GM12878 (cell line): Measurements from ENCODE around the gene ZDHHC22. TPM values are rescaled to one million over a fixed set of nuclear protein-coding genes. Genes with fewer than 3 reads are reported as not detected.

Source experiments
- ATAC-seq: fragments of 200-7000 bp; cut with Tn5 transposase; 3 replicates; pipeline ENCODE4 v1.9.1; 2020; ENCODE audit warnings: mild to moderate bottlenecking, moderate library complexity
- BruUV-seq: library from RNA; stranded (reverse); fragments of 400-500 nt; replicated peaks from 2 replicates; lab custom pipeline; 2021; lab: Mats Ljungman, UMichigan
- CTCF ChIA-PET: fragments of 300-600 bp; sonication (Branson Sonifier 250); formaldehyde crosslinking; extraction: SDS; loops from one replicate; lab custom pipeline; 2021; ENCODE audit warnings: inconsistent platforms; lab: Yijun Ruan, JAX
- POLR2A ChIA-PET: fragments of 350-600 bp; formaldehyde crosslinking; extraction: SDS; loops from one replicate; lab custom pipeline; 2021; ENCODE audit warnings: inconsistent platforms; lab: Charles Lee
- RAD21 ChIA-PET: fragments of 300-600 bp; sonication (Branson Sonifier 250); formaldehyde crosslinking; loops from one replicate; lab custom pipeline; 2023; ENCODE audit warnings: antibody characterized with exemption; ENCODE audit not compliant: unreplicated experiment; lab: Charles Lee
- SMC1A ChIA-PET: fragments of 300-600 bp; sonication (Branson Sonifier 250); formaldehyde crosslinking; loops from one replicate; lab custom pipeline; 2023; ENCODE audit not compliant: unreplicated experiment, uncharacterized antibody; lab: Charles Lee
- DNase-seq: peaks from one replicate; pipeline ENCODE4 v3.0.0-alpha.2; 2011; ENCODE audit warnings: low read depth, low spot score
- FAIRE-seq: peaks from 3 replicates; lab custom pipeline; 2011; peaks lifted over from hg19 to GRCh38; lab: Jason Lieb, UNC
- H2AFZ ChIP-seq: 2 replicates; pipeline ENCODE4 v1.6.0; 2011; ENCODE audit warnings: low read depth, low read length, control low read depth; ENCODE audit not compliant: control insufficient read depth
- H3K27ac ChIP-seq: 2 replicates; pipeline ENCODE4 v1.5.1; 2011; ENCODE audit warnings: control low read depth; ENCODE audit not compliant: control insufficient read depth, insufficient read depth
- H3K27me3 ChIP-seq, 2 experiments: replicated peaks in 1 of 2; 2 replicates each; pipeline versions ENCODE4 v1.6.0 to v1.6.1; 2011; ENCODE audit warnings: low read length in 1 of 2; ENCODE audit not compliant: control insufficient read depth in 2 of 2, insufficient read depth in 2 of 2
- H3K36me3 ChIP-seq, 2 experiments: 2 replicates each; pipeline ENCODE4 v1.5.1; 2011; ENCODE audit warnings: low read length in 1 of 2; ENCODE audit not compliant: control insufficient read depth in 2 of 2, insufficient read depth in 2 of 2
- H3K4me1 ChIP-seq: 2 replicates; pipeline ENCODE4 v1.6.1; 2011; ENCODE audit warnings: mild to moderate bottlenecking, low read length, moderate library complexity, mixed read lengths; ENCODE audit not compliant: control insufficient read depth, insufficient read depth
- H3K4me2 ChIP-seq: 2 replicates; pipeline ENCODE4 v1.6.0; 2011; ENCODE audit warnings: control low read depth; ENCODE audit not compliant: control insufficient read depth, insufficient read depth
- H3K4me3 ChIP-seq: fragments of 200-600 bp; sonication (generic); 2 replicates; pipeline ENCODE4 v1.5.1; 2016
- H3K79me2 ChIP-seq: 2 replicates; pipeline ENCODE4 v1.6.0; 2011; ENCODE audit warnings: low read length; ENCODE audit not compliant: control insufficient read depth, insufficient read depth
- H3K9ac ChIP-seq: 2 replicates; pipeline ENCODE4 v1.8.0; 2011; ENCODE audit warnings: low read length, control low read depth, mixed read lengths; ENCODE audit not compliant: control insufficient read depth, insufficient read depth
- H3K9me3 ChIP-seq: replicated peaks from 3 replicates; pipeline ENCODE4 v1.5.1; 2011; ENCODE audit warnings: mild to moderate bottlenecking, low read length; ENCODE audit not compliant: control insufficient read depth, insufficient read depth
- H4K20me1 ChIP-seq: 2 replicates; pipeline ENCODE4 v1.6.0; 2011; ENCODE audit not compliant: control insufficient read depth, insufficient read depth
- BHLHE40 ChIP-seq, 2 experiments: fragments of 450-650 bp in 1 of 2; IDR thresholded peaks; 2 replicates each; pipeline ENCODE4 v1.6.1; 2011 to 2017; ENCODE audit warnings: low read depth in 2 of 2, borderline replicate concordance in 1 of 2, improper control_type of control experiment in 1 of 2, low read length in 1 of 2, mild to moderate bottlenecking in 1 of 2
- CHD1 ChIP-seq: IDR thresholded peaks from 2 replicates; pipeline ENCODE4 v1.6.1; 2012; ENCODE audit warnings: low read depth, low read length, improper control_type of control experiment
- CREB1 ChIP-seq: IDR thresholded peaks from 2 replicates; pipeline ENCODE4 v1.6.1; 2012; ENCODE audit warnings: low read depth, mild to moderate bottlenecking, inconsistent platforms
- ETV6 ChIP-seq, 2 experiments: fragments of 450-650 bp in 1 of 2; IDR thresholded peaks in 1 of 2; conservative IDR thresholded peaks in 1 of 2; 2 replicates each; pipeline ENCODE4 v1.6.1; 2014; ENCODE audit warnings: antibody characterized with exemption in 1 of 2, borderline replicate concordance in 1 of 2, low read depth in 1 of 2, mild to moderate bottlenecking in 1 of 2, moderate library complexity in 1 of 2
- HDAC6 ChIP-seq: fragments of 200-600 bp; sonication (generic); IDR thresholded peaks from one replicate; pipeline ENCODE4 v1.8.0; 2017; ENCODE audit warnings: antibody characterized with exemption; ENCODE audit not compliant: unreplicated experiment
- IKZF1 ChIP-seq: fragments of 450-650 bp; conservative IDR thresholded peaks from 2 replicates; pipeline ENCODE4 v1.6.1; 2017; ENCODE audit warnings: antibody characterized with exemption, mild to moderate bottlenecking
- NR2C2 ChIP-seq: IDR thresholded peaks from 2 replicates; pipeline ENCODE4 v1.6.1; 2011; ENCODE audit warnings: borderline replicate concordance, low read depth; ENCODE audit not compliant: control insufficient read depth, insufficient read length
- PML ChIP-seq: IDR thresholded peaks from 2 replicates; pipeline ENCODE4 v1.6.1; 2012; ENCODE audit warnings: low read length, inconsistent platforms
- RAD21 ChIP-seq: IDR thresholded peaks from 2 replicates; pipeline ENCODE4 v1.6.1; 2011; ENCODE audit warnings: mild to moderate bottlenecking, low read depth, low read length, moderate library complexity; ENCODE audit not compliant: insufficient read depth
- SMAD1 ChIP-seq: fragments of 450-650 bp; IDR thresholded peaks from 2 replicates; pipeline ENCODE4 v1.6.1; 2018; ENCODE audit warnings: mild to moderate bottlenecking, low read depth; ENCODE audit not compliant: partially characterized antibody
- SREBF2 ChIP-seq: IDR thresholded peaks from 2 replicates; pipeline ENCODE4 v1.6.1; 2012; ENCODE audit warnings: mild to moderate bottlenecking, low read length
- SRF ChIP-seq, 2 experiments: IDR thresholded peaks; 2 replicates each; pipeline ENCODE4 v1.6.1; 2011; ENCODE audit warnings: low read depth in 2 of 2, low read length in 2 of 2, mild to moderate bottlenecking in 1 of 2, moderate library complexity in 1 of 2
- USF2 ChIP-seq: IDR thresholded peaks from 2 replicates; pipeline ENCODE4 v1.6.1; 2011; ENCODE audit warnings: low read depth, low read length, improper control_type of control experiment, borderline replicate concordance
- ZBTB40 ChIP-seq: fragments of 450-650 bp; IDR thresholded peaks from 2 replicates; pipeline ENCODE4 v1.6.1; 2016; ENCODE audit warnings: mild to moderate bottlenecking, moderate library complexity, borderline replicate concordance
- ZNF622 ChIP-seq: fragments of 450-650 bp; IDR thresholded peaks from 2 replicates; pipeline ENCODE4 v1.6.1; 2017; ENCODE audit warnings: mild to moderate bottlenecking, inconsistent platforms
- WGBS: methylation state at CpG from one replicate; pipeline ENCODE4 v1.1.6; 2016; ENCODE audit warnings: low lambda C conversion rate; ENCODE audit not compliant: insufficient replicate concordance, insufficient coverage; ENCODE audit errors: missing lambda C conversion rate; 5-methylcytosine and 5-hydroxymethylcytosine counted together
- in situ Hi-C: fragments of 300-500 bp; cut with MboI; formaldehyde crosslinking; loops from 9 replicates; pipeline ENCODE4 v1.14.3; 2018; ENCODE audit warnings: mixed read lengths
- intact Hi-C: fragments of 100-400 bp; cut with micrococcal nuclease; formaldehyde crosslinking; loops from one replicate; pipeline ENCODE4 v1.14.2; 2022; ENCODE audit not compliant: unreplicated experiment
- polyA plus RNA-seq, 11 experiments: library from polyadenylated mRNA; depleted of rRNA in 4 of 11; unstranded in 6 of 11; stranded (reverse) in 5 of 11; fragments of >200 nt; fragmentation: Nextera tagmentation in 4 of 11; fragmentation: Illumina TruSeq in 1 of 11; extraction: Ambion mirVana in 4 of 11; extraction: Trizol in 1 of 11; gene quantifications; 1 replicate in 1 of 11; 2 replicates in 10 of 11; pipeline versions ENCODE4 v1.2.1 to v1.2.3, GENCODE V29; 2011 to 2016; ENCODE audit warnings: inconsistent platforms in 2 of 11, missing spikeins in 2 of 11, low read depth in 1 of 11
- total RNA-seq, 4 experiments: library from RNA; depleted of rRNA in 3 of 4; stranded (reverse); fragments of >200 nt in 3 of 4; fragmentation: Illumina TruSeq in 1 of 4; extraction: Trizol in 1 of 4; gene quantifications; 2 replicates each; pipeline versions ENCODE4 v1.2.1 to v1.2.3, GENCODE V29; 2013 to 2021
- TF ChIP-seq, protein P1 (sequence below): IDR thresholded peaks from 2 replicates; pipeline ENCODE4 v1.6.1; 2011; ENCODE audit warnings: mild to moderate bottlenecking, low read depth, low read length, moderate library complexity; ENCODE audit not compliant: insufficient replicate concordance
- TF ChIP-seq, protein P2 (sequence below): fragments of 450-650 bp; IDR thresholded peaks from 2 replicates; pipeline ENCODE4 v1.6.1; 2014; ENCODE audit warnings: mild to moderate bottlenecking

ZDHHC22 gene
- total and polyA plus RNA-seq, 10 of the 15 experiments (the other 5 are each of a cell fraction or from before 2014, with no cell fraction given): 0.06 TPM; not detected in 9

DNA sequence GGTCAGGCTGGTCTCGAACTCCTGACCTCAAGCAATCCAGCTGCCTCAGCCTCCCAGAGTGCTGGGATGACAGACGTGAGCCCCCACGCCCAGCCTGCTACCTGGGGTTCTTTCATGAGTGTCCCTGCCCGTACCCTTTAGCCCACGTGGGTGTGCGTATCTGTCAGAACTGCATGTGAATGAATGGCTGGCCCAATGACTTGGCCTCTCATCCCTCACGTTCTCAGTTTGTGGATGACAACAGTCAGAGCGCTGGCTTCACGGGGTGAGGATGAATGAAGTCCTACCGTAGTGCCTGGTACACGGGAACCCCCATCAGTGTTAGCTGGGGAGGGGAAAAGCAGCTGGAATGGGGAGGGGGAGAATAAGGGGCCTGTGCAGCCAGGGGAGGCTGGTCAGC, 16.1 kb upstream of the ZDHHC22 start:
- Histone ChIP-seq H2AFZ (no peak overlapping the region), H3K9me3 (no peaks in the 10 kb centered on the region), H3K36me3 (no peaks in the 10 kb centered on the region), H3K4me1 (no peaks in the 10 kb centered on the region), H3K27ac (no peak overlapping the region), H3K9ac (no peak overlapping the region), H3K79me2 (no peaks in the 10 kb centered on the region), H4K20me1 (no peaks in the 10 kb centered on the region), H3K27me3 (no peaks in the 10 kb centered on the region; a peak in 1 of 4 replicates), H3K4me3 (no peak overlapping the region), H3K4me2 (no peak overlapping the region)
- ATAC-seq (no peak), FAIRE-seq (no peak), DNase-seq (no peak)
- intact Hi-C loops (loop anchor here (10.0 kb wide), 1 partner anchor 387 kb away; no protein-coding TSS in a partner anchor), in situ Hi-C loops (no loop called here)
- ChIA-PET RAD21 (no interaction called here), POLR2A (interaction anchor here (0.6 kb wide), 1 partner anchor 133 kb away, joined by 6 read pairs; no protein-coding TSS in a partner anchor), CTCF (interaction anchor here (1.2 kb wide), 1 partner anchor 158 kb away, joined by 6 read pairs; no protein-coding TSS in a partner anchor), SMC1A (no interaction called here)
- no TSS peak for BruUV-seq
- WGBS: 18% methylated on average over 11 of the region's 11 CpGs
- TF ChIP-seq ZBTB40 (no peak), ETV6 (conservative IDR thresholded peaks at IDR 0.05 in 1 of 2, IDR thresholded peaks at IDR 0.05 in 1 of 2; ENCODE audit: borderline replicate concordance in 1 of 2, low read depth in 1 of 2) (no peak), NR2C2 (no peak), SRF (IDR thresholded peaks at IDR 0.05; ENCODE audit: low read depth in 2 of 2, low read length in 2 of 2) (no peak), RAD21 (no peak), CREB1 (no peak), ZNF622 (no peak), HDAC6 (no peak), CHD1 (no peak), BHLHE40 (IDR thresholded peaks at IDR 0.05; ENCODE audit: borderline replicate concordance in 1 of 2, low read depth in 2 of 2, low read length in 1 of 2) (no peak), USF2 (no peak), SMAD1 (no peak), IKZF1 (no peak), SREBF2 (no peak), PML (no peak)
- TF ChIP-seq, protein P1, sequence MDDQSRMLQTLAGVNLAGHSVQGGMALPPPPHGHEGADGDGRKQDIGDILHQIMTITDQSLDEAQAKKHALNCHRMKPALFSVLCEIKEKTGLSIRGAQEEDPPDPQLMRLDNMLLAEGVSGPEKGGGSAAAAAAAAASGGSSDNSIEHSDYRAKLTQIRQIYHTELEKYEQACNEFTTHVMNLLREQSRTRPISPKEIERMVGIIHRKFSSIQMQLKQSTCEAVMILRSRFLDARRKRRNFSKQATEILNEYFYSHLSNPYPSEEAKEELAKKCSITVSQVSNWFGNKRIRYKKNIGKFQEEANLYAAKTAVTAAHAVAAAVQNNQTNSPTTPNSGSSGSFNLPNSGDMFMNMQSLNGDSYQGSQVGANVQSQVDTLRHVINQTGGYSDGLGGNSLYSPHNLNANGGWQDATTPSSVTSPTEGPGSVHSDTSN: no peak
- TF ChIP-seq, protein P2, sequence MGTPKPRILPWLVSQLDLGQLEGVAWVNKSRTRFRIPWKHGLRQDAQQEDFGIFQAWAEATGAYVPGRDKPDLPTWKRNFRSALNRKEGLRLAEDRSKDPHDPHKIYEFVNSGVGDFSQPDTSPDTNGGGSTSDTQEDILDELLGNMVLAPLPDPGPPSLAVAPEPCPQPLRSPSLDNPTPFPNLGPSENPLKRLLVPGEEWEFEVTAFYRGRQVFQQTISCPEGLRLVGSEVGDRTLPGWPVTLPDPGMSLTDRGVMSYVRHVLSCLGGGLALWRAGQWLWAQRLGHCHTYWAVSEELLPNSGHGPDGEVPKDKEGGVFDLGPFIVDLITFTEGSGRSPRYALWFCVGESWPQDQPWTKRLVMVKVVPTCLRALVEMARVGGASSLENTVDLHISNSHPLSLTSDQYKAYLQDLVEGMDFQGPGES: no peak
